Measurements from ENCODE around the gene ACACB. TPM values are rescaled to one million over a fixed set of nuclear protein-coding genes. Genes with fewer than 3 reads are reported as not detected.

Gene ACACB
- total and polyA plus RNA-seq, 7 donors: 5.3 to 295 (median 116) TPM

GRCh38 chr12:109212460-109213115 lies 96.2 kb downstream of the ACACB start:
- Histone ChIP-seq H3K4me1 (no peaks in the 10 kb centered on the region), H3K27me3 (no peaks in the 10 kb centered on the region), H3K27ac (no peak overlapping the region), H3K36me3 (peaks cover 39 to 96% (median 78%) of the 10 kb centered on the region in 4 donors), H3K9me3 (no peaks in the 10 kb centered on the region), H3K4me3 (no peak overlapping the region)
- 96 to 97% methylated on average over 16 of the region's 16 CpGs for WGBS, 2 donors
- no peak for TF ChIP-seq POLR2AphosphoS5 (IDR thresholded peaks at IDR 0.05)
- TF ChIP-seq POLR2A (IDR thresholded peaks at IDR 0.05): no peak
- TF ChIP-seq EP300 (IDR thresholded peaks at IDR 0.05): no peak
- no peak for TF ChIP-seq CTCF (IDR thresholded peaks at IDR 0.05)
- intact Hi-C loops (cut with DNase I): no loop called here
- peak; percentile 25 for DNase-seq

DNA sequence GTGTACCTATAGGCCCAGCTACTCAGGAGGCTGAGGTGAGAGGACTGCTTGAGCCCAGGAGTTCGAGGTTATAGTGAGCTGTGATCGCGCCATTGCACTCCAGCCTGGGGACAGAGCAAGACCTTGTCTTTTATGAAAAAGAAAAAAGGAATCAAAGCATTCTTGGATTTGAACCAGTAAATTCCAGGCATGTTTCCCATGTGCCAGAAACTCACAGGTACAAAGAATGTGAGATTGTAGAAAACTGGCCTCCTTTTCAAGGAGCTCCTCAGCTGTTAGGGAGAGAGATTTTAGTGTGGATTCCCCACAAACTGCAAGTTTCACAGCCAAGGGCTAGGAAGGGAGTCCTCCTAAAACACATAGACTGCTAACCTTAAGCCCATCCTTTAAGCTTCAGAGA lies 97.7 kb downstream of the ACACB start:
- intact Hi-C loops (cut with DNase I): no loop called here

DNA sequence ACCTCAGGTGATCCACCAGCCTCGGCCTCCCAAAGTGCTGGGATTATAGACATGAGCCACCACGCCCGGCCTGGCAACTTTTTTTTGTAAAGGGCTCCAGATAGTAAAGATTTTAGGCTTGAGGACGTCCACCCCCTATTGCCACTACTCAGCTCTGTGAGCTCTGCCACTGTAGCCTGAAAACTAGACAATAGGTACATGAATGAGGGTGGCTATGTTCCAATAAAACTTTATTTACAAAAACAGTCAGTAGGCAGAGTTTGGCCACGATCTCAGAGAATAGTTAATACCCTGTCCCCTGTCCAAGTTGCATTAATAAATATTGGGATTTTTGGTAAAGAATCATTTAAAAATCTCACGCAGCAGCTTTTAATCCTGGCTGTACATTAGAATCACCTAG lies 102.6 kb downstream of the ACACB start:
- 90 to 96% methylated on average over 6 of the region's 6 CpGs for WGBS, 2 donors
- Histone ChIP-seq H3K27me3 (no peaks in the 10 kb centered on the region), H3K9me3 (no peaks in the 10 kb centered on the region), H3K27ac (no peak overlapping the region), H3K4me3 (no peak overlapping the region), H3K4me1 (no peaks in the 10 kb centered on the region), H3K36me3 (peaks cover 65 to 98% (median 73%) of the 10 kb centered on the region in 4 donors)
- TF ChIP-seq POLR2AphosphoS5 (IDR thresholded peaks at IDR 0.05) (no peak), CTCF (IDR thresholded peaks at IDR 0.05) (no peak), EP300 (IDR thresholded peaks at IDR 0.05) (no peak), POLR2A (IDR thresholded peaks at IDR 0.05) (no peak)
- intact Hi-C loops (cut with DNase I): no loop called here
- DNase-seq: no peak

More for the DNA sequence above, 97.7 kb downstream of the ACACB start:
- Histone ChIP-seq H3K4me1 (no peaks in the 10 kb centered on the region), H3K36me3 (peaks cover 42 to 96% (median 77%) of the 10 kb centered on the region in 4 donors), H3K27me3 (no peaks in the 10 kb centered on the region), H3K27ac (peak overlapping the region in 1 of 4 donors; percentile 17), H3K9me3 (no peaks in the 10 kb centered on the region), H3K4me3 (no peak overlapping the region)
- no peak for DNase-seq
- WGBS, 2 donors: 92 to 98% methylated on average over 3 of the region's 3 CpGs
- TF ChIP-seq POLR2AphosphoS5 (IDR thresholded peaks at IDR 0.05): no peak
- no peak for TF ChIP-seq EP300 (IDR thresholded peaks at IDR 0.05)
- TF ChIP-seq POLR2A (IDR thresholded peaks at IDR 0.05): no peak
- TF ChIP-seq CTCF (IDR thresholded peaks at IDR 0.05): no peak

DNA sequence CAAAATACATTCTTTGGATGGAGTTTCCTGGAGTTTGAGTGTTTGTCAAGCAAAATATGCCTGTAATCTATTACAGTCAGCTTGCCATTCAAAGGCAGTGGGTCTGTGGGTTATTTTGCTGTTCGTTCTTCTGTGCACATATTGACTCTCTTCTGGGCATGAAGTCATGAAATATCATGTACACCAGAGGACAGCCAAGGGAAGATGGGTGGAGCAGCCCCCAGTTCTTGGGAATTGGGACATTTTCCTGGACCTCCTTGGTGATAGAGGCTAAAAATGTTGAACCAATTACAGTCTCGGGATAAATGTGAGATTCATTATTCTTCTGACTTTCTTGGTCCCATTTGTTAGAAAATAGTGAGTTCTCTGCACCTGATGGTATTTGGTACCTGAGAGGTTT lies 103.6 kb downstream of the ACACB start:
- 81 to 86% methylated on average over 2 of the region's 2 CpGs for WGBS, 2 donors
- peaks cover 68 to 98% (median 72%) of the 10 kb centered on the region in 4 donors for H3K36me3 ChIP-seq
- H3K27me3 ChIP-seq: no peaks in the 10 kb centered on the region
- no peak for TF ChIP-seq POLR2A (IDR thresholded peaks at IDR 0.05)
- TF ChIP-seq POLR2AphosphoS5 (IDR thresholded peaks at IDR 0.05): no peak
- no peak for TF ChIP-seq CTCF (IDR thresholded peaks at IDR 0.05)
- TF ChIP-seq EP300 (IDR thresholded peaks at IDR 0.05): no peak
- intact Hi-C loops (cut with DNase I): no loop called here
- no peaks in the 10 kb centered on the region for H3K9me3 ChIP-seq
- DNase-seq: no peak
- no peak overlapping the region for H3K27ac ChIP-seq
- no peak overlapping the region for H3K4me3 ChIP-seq
- H3K4me1 ChIP-seq: no peaks in the 10 kb centered on the region
